EL (cell line): Measurements from ENCODE around the gene EPC1.

Experiments used
- DNase-seq: peaks from one replicate; pipeline ENCODE4 v3.0.0-alpha.2; 2016

Gene EPC1

GRCh38 chr10:32330214-32330613 is 16.7 kb downstream of the EPC1 start:
- no peak for DNase-seq

GRCh38 chr10:32329061-32329460 is 17.9 kb downstream of the EPC1 start:
- no peak for DNase-seq

- DNase-seq = no peak
Measured at GRCh38 chr10:32328499-32328898, 18.5 kb downstream of the EPC1 start.

- no peak for DNase-seq
Measured at GRCh38 chr10:32327364-32327691, 19.6 kb downstream of the EPC1 start.

- DNase-seq = no peak
Measured at GRCh38 chr10:32326680-32327363, 20.1 kb downstream of the EPC1 start.

- no peak for DNase-seq
Measured at GRCh38 chr10:32326119-32326518, 20.8 kb downstream of the EPC1 start.

- DNase-seq = no peak
Measured at GRCh38 chr10:32323051-32323450, 23.9 kb downstream of the EPC1 start.

GRCh38 chr10:32321016-32321631 is 25.8 kb downstream of the EPC1 start:
- DNase-seq = no peak

- DNase-seq = peak; percentile 6
Measured at GRCh38 chr10:32318476-32318896, 28.5 kb downstream of the EPC1 start.

GRCh38 chr10:32317795-32318357 is 29.1 kb downstream of the EPC1 start:
- no peak for DNase-seq

GRCh38 chr10:32315424-32315823 is 31.5 kb downstream of the EPC1 start:
- peak; percentile 14 for DNase-seq

- DNase-seq = no peak
Measured at GRCh38 chr10:32314588-32314987, 32.4 kb downstream of the EPC1 start.

GRCh38 chr10:32308027-32308603 is 38.8 kb downstream of the EPC1 start:
- no peak for DNase-seq

- no peak for DNase-seq
Measured at GRCh38 chr10:32307609-32308008, 39.3 kb downstream of the EPC1 start.

GRCh38 chr10:32299354-32299980 is 47.5 kb downstream of the EPC1 start:
- no peak for DNase-seq

GRCh38 chr10:32298075-32298812 is 48.7 kb downstream of the EPC1 start:
- DNase-seq = peak; percentile 90

GRCh38 chr10:32295027-32295426 is 51.9 kb downstream of the EPC1 start:
- DNase-seq = no peak

GRCh38 chr10:32293581-32293980 is 53.4 kb downstream of the EPC1 start:
- no peak for DNase-seq

- DNase-seq = no peak
Measured at GRCh38 chr10:32279795-32280194, 67.2 kb downstream of the EPC1 start.

- no peak for DNase-seq
Measured at GRCh38 chr10:32273336-32273735, 73.6 kb downstream of the EPC1 start.

- no peak for DNase-seq
Measured at GRCh38 chr10:32271617-32272016, 75.3 kb downstream of the EPC1 start.

GRCh38 chr10:32269343-32270100 is 77.4 kb downstream of the EPC1 start:
- DNase-seq = no peak
